HG02571 (cell line): ENCODE results near the gene KRTAP13-2.

ENCODE experiments used
- ATAC-seq: cut with Tn5 transposase; IDR thresholded peaks from one replicate; pipeline ENCODE4 v1.9.1; 2021; ENCODE audit warnings: mild to moderate bottlenecking, moderate library complexity; ENCODE audit not compliant: unreplicated experiment

The KRTAP13-2 gene

DNA sequence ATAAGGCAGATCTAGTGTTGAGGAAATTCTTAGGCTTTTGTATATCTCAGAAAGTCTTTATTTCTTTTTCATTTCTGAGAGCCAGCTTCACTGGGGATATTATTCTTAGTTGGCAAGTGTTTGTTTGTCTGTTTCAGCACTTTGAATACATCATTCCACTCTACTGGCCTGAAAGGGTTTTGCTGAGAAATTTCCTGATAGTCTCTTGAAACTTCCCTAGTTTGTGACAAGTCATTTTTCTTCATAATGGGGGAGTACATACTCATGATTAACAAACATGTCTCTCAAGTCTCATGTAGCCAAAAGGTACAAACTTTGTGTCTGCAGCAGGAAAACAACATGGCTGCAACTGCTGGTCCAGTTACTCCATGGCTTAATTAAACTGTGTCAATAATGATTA, 45.7 kb downstream of the KRTAP13-2 start:
- no peak for ATAC-seq
